ENCODE results near the gene CLDND1.

CLDND1 gene

DNA sequence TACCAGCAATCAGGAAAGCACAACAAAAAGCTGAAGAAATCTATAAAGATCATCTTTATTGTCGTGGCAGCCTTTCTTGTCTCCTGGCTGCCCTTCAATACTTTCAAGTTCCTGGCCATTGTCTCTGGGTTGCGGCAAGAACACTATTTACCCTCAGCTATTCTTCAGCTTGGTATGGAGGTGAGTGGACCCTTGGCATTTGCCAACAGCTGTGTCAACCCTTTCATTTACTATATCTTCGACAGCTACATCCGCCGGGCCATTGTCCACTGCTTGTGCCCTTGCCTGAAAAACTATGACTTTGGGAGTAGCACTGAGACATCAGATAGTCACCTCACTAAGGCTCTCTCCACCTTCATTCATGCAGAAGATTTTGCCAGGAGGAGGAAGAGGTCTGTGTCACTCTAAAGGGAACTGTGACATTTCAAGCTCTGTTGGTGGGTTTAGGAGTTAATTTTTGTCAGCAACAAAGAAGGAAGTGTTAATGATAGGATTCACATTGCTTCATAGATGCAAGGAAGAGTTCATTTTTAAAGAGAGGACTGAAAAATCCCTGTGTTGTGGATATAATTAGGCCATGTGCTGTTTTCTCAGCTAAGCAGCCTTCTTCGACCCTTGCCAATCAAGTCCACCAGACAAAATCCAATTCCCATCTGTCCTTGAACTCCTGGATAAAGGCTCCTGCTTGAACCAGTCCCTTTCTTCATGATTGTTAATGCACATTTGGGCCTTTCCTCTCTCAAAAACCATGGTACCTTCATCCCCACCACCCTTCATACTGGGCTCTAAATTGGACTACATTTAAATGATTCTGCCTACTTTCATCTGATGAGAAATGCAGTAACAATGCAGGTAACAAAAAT lies 10.2 kb upstream of the CLDND1 start:
- Histone ChIP-seq H3K27me3 (replicated peaks; ENCODE audit: control insufficient read depth, insufficient read depth, low read length, poor library complexity, severe bottlenecking) (no peaks in the 10 kb centered on the region), H3K36me3 (ENCODE audit: control insufficient read depth, insufficient read depth, low read length) (no peaks in the 10 kb centered on the region), H3K9me3 (ENCODE audit: control insufficient read depth, low read length) (no peaks in the 10 kb centered on the region), H3K4me1 (ENCODE audit: control insufficient read depth, insufficient read depth, low read length, poor library complexity, severe bottlenecking) (no peaks in the 10 kb centered on the region), H3K4me3 (ENCODE audit: insufficient read depth, low read depth, low read length, poor library complexity, severe bottlenecking) (no peak overlapping the region), H3K27ac (ENCODE audit: insufficient read depth, low read length, poor library complexity, severe bottlenecking) (no peak overlapping the region)
- no peak for DNase-seq

DNA sequence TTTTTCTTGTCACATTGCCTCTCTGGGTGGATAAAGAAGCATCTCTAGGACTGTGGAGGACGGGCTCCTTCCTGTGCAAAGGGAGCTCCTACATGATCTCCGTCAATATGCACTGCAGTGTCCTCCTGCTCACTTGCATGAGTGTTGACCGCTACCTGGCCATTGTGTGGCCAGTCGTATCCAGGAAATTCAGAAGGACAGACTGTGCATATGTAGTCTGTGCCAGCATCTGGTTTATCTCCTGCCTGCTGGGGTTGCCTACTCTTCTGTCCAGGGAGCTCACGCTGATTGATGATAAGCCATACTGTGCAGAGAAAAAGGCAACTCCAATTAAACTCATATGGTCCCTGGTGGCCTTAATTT lies 9.6 kb upstream of the CLDND1 start:
- no peak for DNase-seq
- Histone ChIP-seq H3K9me3 (ENCODE audit: control insufficient read depth, low read length) (no peaks in the 10 kb centered on the region), H3K27me3 (replicated peaks; ENCODE audit: control insufficient read depth, insufficient read depth, low read length, poor library complexity, severe bottlenecking) (no peaks in the 10 kb centered on the region), H3K4me1 (ENCODE audit: control insufficient read depth, insufficient read depth, low read length, poor library complexity, severe bottlenecking) (no peaks in the 10 kb centered on the region), H3K4me3 (ENCODE audit: insufficient read depth, low read depth, low read length, poor library complexity, severe bottlenecking) (peak overlapping the region; percentile 6), H3K36me3 (ENCODE audit: control insufficient read depth, insufficient read depth, low read length) (no peaks in the 10 kb centered on the region), H3K27ac (ENCODE audit: insufficient read depth, low read length, poor library complexity, severe bottlenecking) (no peak overlapping the region)

DNA sequence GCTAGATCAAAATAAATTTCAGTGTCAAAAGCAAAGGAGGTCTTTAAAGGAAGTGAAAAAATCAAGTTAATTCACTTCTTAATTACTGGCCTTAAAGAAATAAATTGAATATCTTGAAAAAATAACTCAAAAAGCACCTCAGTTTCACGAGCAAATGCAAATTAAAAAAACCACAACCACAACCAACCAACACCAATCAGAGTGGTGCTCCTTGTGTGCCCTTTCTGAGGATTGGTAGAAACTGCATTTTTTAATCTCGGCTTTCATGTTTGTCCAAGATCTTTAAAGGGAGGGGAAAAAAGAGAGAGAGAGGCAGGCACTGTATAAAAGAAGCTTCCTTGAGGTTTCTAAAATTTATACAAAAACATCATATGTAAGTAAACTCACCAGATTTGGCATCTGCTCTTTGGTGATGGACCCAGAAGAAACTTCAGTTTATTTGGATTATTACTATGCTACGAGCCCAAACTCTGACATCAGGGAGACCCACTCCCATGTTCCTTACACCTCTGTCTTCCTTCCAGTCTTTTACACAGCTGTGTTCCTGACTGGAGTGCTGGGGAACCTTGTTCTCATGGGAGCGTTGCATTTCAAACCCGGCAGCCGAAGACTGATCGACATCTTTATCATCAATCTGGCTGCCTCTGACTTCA lies 9.0 kb upstream of the CLDND1 start, which contains the start of gene GPR15:
TSS of gene GPR15 (plus strand) at position 357 of the 653 bp plus-strand sequence. CDS start at position 413, 56 bp downstream.
- no peak for DNase-seq
- H3K27ac ChIP-seq (ENCODE audit: insufficient read depth, low read length, poor library complexity, severe bottlenecking): no peak within 1 kb of the TSS
- peak within 1 kb of the TSS; percentile 6 for H3K4me3 ChIP-seq (ENCODE audit: insufficient read depth, low read depth, low read length, poor library complexity, severe bottlenecking)

DNA sequence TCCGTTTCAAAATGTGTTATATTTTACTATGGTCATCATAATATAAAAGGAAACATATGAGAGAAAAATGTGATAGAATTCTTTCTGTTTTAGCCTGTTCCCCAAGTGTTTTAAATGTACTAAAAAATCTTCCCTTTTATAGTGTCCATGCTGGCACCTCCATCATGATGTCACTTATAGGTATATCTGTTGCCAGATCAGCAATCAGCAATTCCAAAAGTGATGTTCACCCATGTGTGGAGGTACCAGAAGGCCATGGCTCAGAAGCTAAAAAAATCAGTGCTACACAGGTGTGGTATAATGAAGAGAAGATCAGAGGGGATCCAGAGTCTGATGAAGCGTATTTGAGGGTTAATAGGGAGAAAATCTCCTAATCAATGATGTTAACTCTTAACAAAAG lies 8.0 kb upstream of the CLDND1 start:
- no peaks in the 10 kb centered on the region for H3K27me3 ChIP-seq (replicated peaks; ENCODE audit: control insufficient read depth, insufficient read depth, low read length, poor library complexity, severe bottlenecking)
- no peaks in the 10 kb centered on the region for H3K36me3 ChIP-seq (ENCODE audit: control insufficient read depth, insufficient read depth, low read length)
- no peaks in the 10 kb centered on the region for H3K4me1 ChIP-seq (ENCODE audit: control insufficient read depth, insufficient read depth, low read length, poor library complexity, severe bottlenecking)
- no peak overlapping the region for H3K4me3 ChIP-seq (ENCODE audit: insufficient read depth, low read depth, low read length, poor library complexity, severe bottlenecking)
- no peak for DNase-seq
- H3K9me3 ChIP-seq (ENCODE audit: control insufficient read depth, low read length): no peaks in the 10 kb centered on the region
- H3K27ac ChIP-seq (ENCODE audit: insufficient read depth, low read length, poor library complexity, severe bottlenecking): no peak overlapping the region

More for the DNA sequence above, 9.0 kb upstream of the CLDND1 start, which contains the start of gene GPR15:
- H3K4me1 ChIP-seq (ENCODE audit: control insufficient read depth, insufficient read depth, low read length, poor library complexity, severe bottlenecking): no peaks in the 10 kb centered on the region
- no peaks in the 10 kb centered on the region for H3K9me3 ChIP-seq (ENCODE audit: control insufficient read depth, low read length)
- H3K27me3 ChIP-seq (replicated peaks; ENCODE audit: control insufficient read depth, insufficient read depth, low read length, poor library complexity, severe bottlenecking): no peaks in the 10 kb centered on the region
- H3K36me3 ChIP-seq (ENCODE audit: control insufficient read depth, insufficient read depth, low read length): no peaks in the 10 kb centered on the region

DNA sequence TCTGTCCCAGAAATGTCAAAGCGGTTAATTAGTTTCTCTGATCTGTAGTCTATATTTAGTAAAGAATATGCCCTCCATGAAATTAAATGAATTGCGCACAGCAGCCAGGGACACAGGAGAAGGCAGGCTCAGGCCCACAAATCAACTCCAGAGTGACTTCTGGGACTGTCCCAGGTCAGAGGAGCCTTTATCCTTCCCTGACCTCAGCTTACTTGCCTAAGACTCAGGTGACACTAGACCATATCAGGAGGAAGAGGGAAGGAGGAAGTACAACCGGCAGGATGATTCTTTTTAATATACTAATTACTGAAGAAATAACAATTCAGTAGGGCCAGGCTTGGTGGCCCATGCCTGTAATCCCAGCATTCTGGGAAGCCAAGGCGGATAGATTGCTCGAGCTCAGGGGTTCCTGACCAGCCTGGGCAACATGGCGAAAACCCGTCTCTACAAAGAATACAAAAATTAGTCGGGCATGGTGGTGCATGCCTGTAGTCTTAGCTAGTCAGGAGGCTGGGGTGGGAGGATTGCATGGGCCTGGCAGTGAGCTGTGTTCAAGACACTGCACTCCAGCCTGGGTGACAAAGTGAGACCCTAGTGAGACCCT lies 7.3 kb upstream of the CLDND1 start:
- Histone ChIP-seq H3K36me3 (ENCODE audit: control insufficient read depth, insufficient read depth, low read length) (no peaks in the 10 kb centered on the region), H3K4me1 (ENCODE audit: control insufficient read depth, insufficient read depth, low read length, poor library complexity, severe bottlenecking) (no peaks in the 10 kb centered on the region), H3K27ac (ENCODE audit: insufficient read depth, low read length, poor library complexity, severe bottlenecking) (no peak overlapping the region), H3K9me3 (ENCODE audit: control insufficient read depth, low read length) (no peaks in the 10 kb centered on the region), H3K27me3 (replicated peaks; ENCODE audit: control insufficient read depth, insufficient read depth, low read length, poor library complexity, severe bottlenecking) (no peaks in the 10 kb centered on the region), H3K4me3 (ENCODE audit: insufficient read depth, low read depth, low read length, poor library complexity, severe bottlenecking) (no peak overlapping the region)
- DNase-seq: no peak

DNA sequence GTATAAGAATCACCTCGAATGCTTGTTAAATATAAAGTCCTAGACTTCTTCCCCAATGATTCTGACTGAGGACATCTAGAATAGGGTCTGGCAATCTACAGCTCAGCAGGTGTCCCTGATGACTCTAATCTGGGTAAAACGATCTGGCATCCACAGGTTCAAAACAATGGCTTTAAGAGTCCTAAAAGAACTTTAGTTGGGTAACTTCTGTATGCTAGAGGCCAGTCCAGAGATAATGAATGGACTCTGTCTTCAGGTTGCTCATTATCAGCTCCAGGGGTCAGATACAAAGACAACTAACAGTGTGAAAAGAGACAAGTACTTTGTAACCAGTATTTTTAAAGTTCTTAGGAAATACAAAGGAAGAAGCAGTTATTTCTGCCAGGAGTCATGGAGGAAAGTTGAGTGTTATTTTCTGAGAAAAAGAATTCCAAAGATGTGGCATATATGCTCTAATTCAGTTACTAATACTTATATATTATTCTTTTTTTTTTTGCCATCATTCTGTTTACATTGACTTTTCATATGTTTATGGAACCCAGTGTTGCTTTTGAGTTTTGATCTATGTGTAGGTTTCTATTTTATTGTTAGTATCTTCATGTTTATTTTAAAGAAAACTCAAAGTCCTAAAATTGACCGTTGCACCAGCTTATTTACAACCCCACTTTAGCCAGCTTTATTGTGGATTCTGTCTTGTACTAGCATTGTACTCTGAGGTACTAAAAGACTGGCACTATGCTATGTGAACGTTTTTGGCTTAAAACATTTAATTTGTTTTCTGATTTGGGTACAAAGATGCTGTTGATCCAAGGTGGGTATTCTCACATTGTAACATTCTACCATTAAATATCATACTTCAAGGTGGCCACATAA lies 6.0 kb upstream of the CLDND1 start:
- Histone ChIP-seq H3K36me3 (ENCODE audit: control insufficient read depth, insufficient read depth, low read length) (no peaks in the 10 kb centered on the region), H3K27ac (ENCODE audit: insufficient read depth, low read length, poor library complexity, severe bottlenecking) (no peak overlapping the region), H3K9me3 (ENCODE audit: control insufficient read depth, low read length) (no peaks in the 10 kb centered on the region), H3K27me3 (replicated peaks; ENCODE audit: control insufficient read depth, insufficient read depth, low read length, poor library complexity, severe bottlenecking) (no peaks in the 10 kb centered on the region), H3K4me1 (ENCODE audit: control insufficient read depth, insufficient read depth, low read length, poor library complexity, severe bottlenecking) (no peaks in the 10 kb centered on the region), H3K4me3 (ENCODE audit: insufficient read depth, low read depth, low read length, poor library complexity, severe bottlenecking) (no peak overlapping the region)
- DNase-seq: no peak

DNA sequence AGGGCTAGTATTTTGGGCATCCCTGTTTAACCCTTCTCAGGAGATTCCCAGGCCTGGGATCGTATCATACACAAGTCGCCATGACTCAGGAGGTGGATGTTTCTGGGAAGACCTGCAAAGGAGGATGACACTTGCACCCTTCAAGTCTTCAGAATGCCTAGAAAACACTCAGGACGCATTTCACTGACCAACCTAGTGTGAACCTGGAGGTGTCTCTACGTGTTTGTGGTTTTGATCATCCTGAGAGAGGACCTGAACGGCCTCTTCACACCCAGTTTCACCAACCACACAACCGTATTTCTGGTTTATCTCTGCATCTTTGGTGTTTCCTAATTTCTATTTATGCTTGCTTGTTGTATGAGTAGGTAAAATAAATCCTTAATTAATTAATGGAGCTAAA lies 2.8 kb upstream of the CLDND1 start:
- H3K4me3 ChIP-seq (ENCODE audit: insufficient read depth, low read depth, low read length, poor library complexity, severe bottlenecking): no peak overlapping the region
- no peaks in the 10 kb centered on the region for H3K36me3 ChIP-seq (ENCODE audit: control insufficient read depth, insufficient read depth, low read length)
- no peak overlapping the region for H3K27ac ChIP-seq (ENCODE audit: insufficient read depth, low read length, poor library complexity, severe bottlenecking)
- H3K4me1 ChIP-seq (ENCODE audit: control insufficient read depth, insufficient read depth, low read length, poor library complexity, severe bottlenecking): peaks cover 5% of the 10 kb centered on the region
- no peaks in the 10 kb centered on the region for H3K9me3 ChIP-seq (ENCODE audit: control insufficient read depth, low read length)
- no peaks in the 10 kb centered on the region for H3K27me3 ChIP-seq (replicated peaks; ENCODE audit: control insufficient read depth, insufficient read depth, low read length, poor library complexity, severe bottlenecking)
- no peak for DNase-seq

DNA sequence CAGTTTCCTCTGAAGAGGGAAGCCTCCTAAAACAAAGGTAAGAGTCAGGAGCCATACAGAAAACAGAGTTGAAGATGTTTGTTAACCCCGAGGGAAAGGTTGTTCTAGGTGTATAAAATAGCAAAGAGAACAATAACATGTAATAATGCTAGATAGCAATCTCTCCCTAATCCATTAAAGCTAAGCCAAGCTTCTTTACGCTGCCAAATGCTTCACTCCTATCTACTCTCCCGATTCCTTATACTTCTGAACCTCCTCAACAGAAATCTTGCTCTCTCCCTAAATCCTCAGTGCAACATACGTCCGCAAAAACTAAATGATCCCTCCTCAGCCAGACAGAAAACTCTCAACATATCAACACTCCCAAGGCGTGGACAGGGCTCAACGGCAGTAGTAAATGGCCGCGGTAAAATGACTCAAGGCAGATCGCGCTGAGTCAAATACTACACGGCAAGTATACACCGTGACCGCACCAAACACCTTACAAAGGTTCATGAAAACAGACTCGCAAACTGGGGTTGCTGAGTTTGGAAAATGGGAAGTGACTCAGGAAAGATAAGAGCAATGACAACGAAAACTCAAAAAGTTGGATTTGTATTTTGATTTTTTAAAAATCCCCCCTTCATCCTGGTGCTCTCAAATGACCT lies 682 bp downstream of the CLDND1 start:
- Histone ChIP-seq H3K9me3 (ENCODE audit: control insufficient read depth, low read length) (no peaks in the 10 kb centered on the region), H3K36me3 (ENCODE audit: control insufficient read depth, insufficient read depth, low read length) (peaks cover 2% of the 10 kb centered on the region), H3K4me1 (ENCODE audit: control insufficient read depth, insufficient read depth, low read length, poor library complexity, severe bottlenecking) (peaks cover 7% of the 10 kb centered on the region), H3K27ac (ENCODE audit: insufficient read depth, low read length, poor library complexity, severe bottlenecking) (peak overlapping the region; percentile 92), H3K4me3 (ENCODE audit: insufficient read depth, low read depth, low read length, poor library complexity, severe bottlenecking) (peak overlapping the region; percentile 88), H3K27me3 (replicated peaks; ENCODE audit: control insufficient read depth, insufficient read depth, low read length, poor library complexity, severe bottlenecking) (no peaks in the 10 kb centered on the region)
- peak; percentile 36 to 40 (median 39) for DNase-seq

DNA sequence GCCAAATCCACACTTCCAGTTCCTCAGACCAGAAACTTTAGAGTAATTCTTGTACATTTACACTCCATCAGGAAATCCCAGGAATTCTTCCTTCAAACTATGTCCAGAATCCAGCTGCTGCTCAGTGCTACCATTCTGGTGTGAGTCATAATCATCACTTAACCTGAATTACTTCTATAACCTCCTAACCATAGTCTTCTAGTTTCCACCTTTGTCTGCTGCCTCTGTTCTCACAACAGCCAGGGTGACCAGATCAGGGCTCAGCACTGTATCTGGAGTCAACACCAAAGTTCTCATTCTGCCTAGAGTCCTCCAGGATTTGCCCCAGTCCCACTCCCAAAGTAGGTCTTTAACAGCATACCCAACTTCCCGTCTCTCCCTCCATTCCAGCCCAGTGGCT lies 3.4 kb downstream of the CLDND1 start:
- peaks cover 7% of the 10 kb centered on the region for H3K4me1 ChIP-seq (ENCODE audit: control insufficient read depth, insufficient read depth, low read length, poor library complexity, severe bottlenecking)
- no peaks in the 10 kb centered on the region for H3K27me3 ChIP-seq (replicated peaks; ENCODE audit: control insufficient read depth, insufficient read depth, low read length, poor library complexity, severe bottlenecking)
- no peak overlapping the region for H3K27ac ChIP-seq (ENCODE audit: insufficient read depth, low read length, poor library complexity, severe bottlenecking)
- DNase-seq: no peak
- H3K36me3 ChIP-seq (ENCODE audit: control insufficient read depth, insufficient read depth, low read length): peaks cover 26% of the 10 kb centered on the region
- H3K4me3 ChIP-seq (ENCODE audit: insufficient read depth, low read depth, low read length, poor library complexity, severe bottlenecking): no peak overlapping the region
- no peaks in the 10 kb centered on the region for H3K9me3 ChIP-seq (ENCODE audit: control insufficient read depth, low read length)

Measured in effector memory CD4-positive, alpha-beta T cell (primary cell).